B cell (primary cell): Measurements from ENCODE around the gene ZC3H18. TPM values are rescaled to one million over a fixed set of nuclear protein-coding genes. Genes with fewer than 3 reads are reported as not detected.
A peak's percentile ranks its signal among the peaks of the same experiment; 100 is the strongest.

Source experiments
- ATAC-seq: fragments of 200-7000 bp; cut with Tn5 transposase; one replicate; pipeline ENCODE4 v1.10.0; 2021; ENCODE audit warnings: low read depth, mild to moderate bottlenecking, moderate number of reproducible peaks, moderate library complexity
- CTCF ChIA-PET: fragments of 350-600 bp; sonication (Branson Sonifier 250); formaldehyde crosslinking; loops from one replicate; lab custom pipeline; 2021; ENCODE audit warnings: antibody characterized with exemption, inconsistent platforms; lab: Charles Lee
- POLR2A ChIA-PET: fragments of 350-600 bp; sonication (Branson Sonifier 250); formaldehyde crosslinking; loops from one replicate; lab custom pipeline; 2021; ENCODE audit warnings: antibody characterized with exemption; lab: Charles Lee
- DNase-seq: peaks from one replicate; pipeline ENCODE4 v3.0.0; 2013
- H2AFZ ChIP-seq: 2 replicates; pipeline ENCODE4 v1.6.1; 2012; ENCODE audit warnings: mild to moderate bottlenecking, low read depth, low read length; ENCODE audit not compliant: insufficient read depth, poor library complexity, severe bottlenecking
- H3K27ac ChIP-seq, 2 donors: 1 replicate in 1 of 2; 2 replicates in 1 of 2; pipeline ENCODE4 v1.5.1; 2012 to 2013; ENCODE audit warnings: low read length in 2 of 2, mild to moderate bottlenecking in 2 of 2, moderate library complexity in 1 of 2
- H3K27me3 ChIP-seq, 4 experiments: fragments of 200-600 bp in 1 of 4; sonication (generic) in 1 of 4; replicated peaks in 1 of 4; 1 replicate in 2 of 4; 2 replicates in 2 of 4; pipeline versions ENCODE4 v1.6.1 to v1.7.0; 2013 to 2016; ENCODE audit warnings: low read length in 3 of 4, mild to moderate bottlenecking in 2 of 4, mixed read lengths in 1 of 4, moderate library complexity in 1 of 4; ENCODE audit not compliant: insufficient read depth in 4 of 4, control insufficient read depth in 3 of 4; ENCODE audit errors: control extremely low read depth in 1 of 4
- H3K36me3 ChIP-seq, 2 experiments: replicated peaks in 1 of 2; 1 replicate in 1 of 2; 2 replicates in 1 of 2; pipeline versions ENCODE4 v1.6.1 to v1.7.1; 2013; ENCODE audit warnings: low read length in 1 of 2; ENCODE audit not compliant: insufficient read depth in 2 of 2, control insufficient read depth in 1 of 2; ENCODE audit errors: control extremely low read depth in 1 of 2, extremely low read depth in 1 of 2
- H3K4me1 ChIP-seq, 2 donors: fragments of 200-600 bp in 1 of 2; sonication (generic) in 1 of 2; 1 replicate in 1 of 2; 2 replicates in 1 of 2; pipeline versions ENCODE4 v1.5.1 to v1.6.1; 2013 to 2017; ENCODE audit warnings: low read length in 2 of 2; ENCODE audit not compliant: control insufficient read depth in 2 of 2, insufficient read depth in 2 of 2
- H3K4me2 ChIP-seq: replicated peaks from 2 replicates; pipeline ENCODE3; 2012; ENCODE audit warnings: mild to moderate bottlenecking, low read depth, low read length; ENCODE audit not compliant: poor library complexity, severe bottlenecking
- H3K4me3 ChIP-seq, 5 experiments: fragments of 200-600 bp in 1 of 5; sonication (generic) in 1 of 5; 1 replicate in 3 of 5; 2 replicates in 2 of 5; pipeline versions ENCODE4 v1.5.1 to v1.7.0; 2011 to 2016; ENCODE audit warnings: low read length in 4 of 5, mild to moderate bottlenecking in 4 of 5, low read depth in 2 of 5, control low read depth in 1 of 5, moderate library complexity in 1 of 5; ENCODE audit not compliant: insufficient read depth in 1 of 5; ENCODE audit errors: control extremely low read depth in 1 of 5, extremely low read depth in 1 of 5
- H3K79me2 ChIP-seq: fragments of 200-600 bp; sonication (generic); one replicate; pipeline ENCODE4 v1.6.0; 2016; ENCODE audit warnings: low read length; ENCODE audit not compliant: control insufficient read depth, insufficient read depth
- H3K9ac ChIP-seq: fragments of 200-600 bp; sonication (generic); 2 replicates; pipeline ENCODE4 v1.6.1; 2017; ENCODE audit warnings: mild to moderate bottlenecking, low read length, moderate library complexity
- H3K9me3 ChIP-seq, 3 donors: one replicate each; pipeline versions ENCODE4 v1.6.1 to v1.7.1; 2013; ENCODE audit warnings: low read length in 2 of 3; ENCODE audit not compliant: control insufficient read depth in 2 of 3, insufficient read depth in 1 of 3; ENCODE audit errors: control extremely low read depth in 1 of 3
- H4K20me1 ChIP-seq: 2 replicates; pipeline ENCODE4 v1.6.0; 2012; ENCODE audit warnings: mild to moderate bottlenecking, low read length; ENCODE audit not compliant: insufficient read depth, control insufficient read depth, poor library complexity, severe bottlenecking
- H3K27ac Mint-ChIP-seq: one replicate; pipeline ENCODE4 v1.8.0; 2021; ENCODE audit warnings: mixed read lengths
- H3K27me3 Mint-ChIP-seq: one replicate; pipeline ENCODE4 v1.8.0; 2021; ENCODE audit warnings: mixed read lengths
- H3K4me1 Mint-ChIP-seq: one replicate; pipeline ENCODE4 v1.8.0; 2021; ENCODE audit warnings: mixed read lengths
- H3K4me3 Mint-ChIP-seq: one replicate; pipeline ENCODE4 v1.8.0; 2021; ENCODE audit warnings: mixed read lengths
- H3K9me3 Mint-ChIP-seq: one replicate; pipeline ENCODE4 v1.8.0; 2022; ENCODE audit warnings: mixed read lengths; ENCODE audit not compliant: insufficient read depth
- CTCF ChIP-seq: fragments of 200-600 bp; IDR thresholded peaks from one replicate; pipeline ENCODE4 v1.8.0; 2022; ENCODE audit warnings: antibody characterized with exemption, mild to moderate bottlenecking
- EZH2 ChIP-seq: IDR thresholded peaks from 2 replicates; pipeline ENCODE4 v1.6.1; 2012; ENCODE audit warnings: borderline replicate concordance, low read depth, mild to moderate bottlenecking, moderate library complexity, low read length; ENCODE audit not compliant: insufficient read depth, poor library complexity, severe bottlenecking
- WGBS: methylation state at CpG from one replicate; pipeline ENCODE4 v1.1.5; 2013; ENCODE audit warnings: missing lambda C conversion rate; ENCODE audit not compliant: insufficient coverage; 5-methylcytosine and 5-hydroxymethylcytosine counted together
- intact Hi-C: fragments of 100-400 bp; cut with micrococcal nuclease; formaldehyde crosslinking; loops from one replicate; pipeline ENCODE4 v1.10.0; 2022
- polyA plus RNA-seq: library from polyadenylated mRNA; depleted of rRNA; stranded (reverse); fragments of >200 nt; gene quantifications from 2 replicates; pipeline ENCODE4 v1.2.3, GENCODE V29; 2012
- total RNA-seq, 2 donors: library from RNA; stranded (reverse); fragments of 120-200 nt in 1 of 2; gene quantifications; 1 replicate in 1 of 2; 2 replicates in 1 of 2; pipeline versions ENCODE4 v1.2.3 to v1.2.4, GENCODE V29; 2013 to 2022

ZC3H18 gene
- total and polyA plus RNA-seq, 2 donors (not counting 1 experiment from before 2014, with no cell fraction given), result 40.4 to 74.2 TPM

- Mint-ChIP-seq H3K4me1 (peaks cover 3% of the 10 kb centered on the region), H3K27me3 (peaks cover 16% of the 10 kb centered on the region), H3K27ac (no peak overlapping the region), H3K4me3 (no peak overlapping the region), H3K9me3 (no peaks in the 10 kb centered on the region)
- H3K9ac ChIP-seq, result no peak overlapping the region
- H3K4me3 ChIP-seq, result no peak overlapping the region
- H2AFZ ChIP-seq, result no peak overlapping the region
- intact Hi-C loops, result no loop called here
- H3K4me1 ChIP-seq, result peaks cover 3 to 12% of the 10 kb centered on the region in 2 donors
- TF ChIP-seq CTCF (peak; percentile 47), EZH2 (no peak)
- WGBS, result 74% methylated on average over 14 of the region's 45 CpGs
- no peaks in the 10 kb centered on the region for H4K20me1 ChIP-seq
- POLR2A ChIA-PET, result no interaction called here
- H3K4me2 ChIP-seq, result no peak overlapping the region
- peak; percentile 47 for DNase-seq
- H3K36me3 ChIP-seq, result no peaks in the 10 kb centered on the region
- H3K27me3 ChIP-seq, result peaks cover 0 to 28% (median 0%) of the 10 kb centered on the region in 4 experiments
- no peak overlapping the region for H3K27ac ChIP-seq
- no peak for ATAC-seq
- peaks cover 0 to 16% (median 0%) of the 10 kb centered on the region in 3 donors for H3K9me3 ChIP-seq
- no peaks in the 10 kb centered on the region for H3K79me2 ChIP-seq
- CTCF ChIA-PET, result interaction anchor here (0.7 to 1.5 kb wide), 4 partner anchors 11 to 115 kb away, joined by 3 to 4 read pairs (median 4); partner anchors contain the start of gene ZC3H18
Measured at GRCh38 chr16:88558457-88559442, 11.5 kb upstream of the ZC3H18 start.
